Endodermal cell (in vitro differentiated cells): ENCODE data around the gene HES5. TPM values are rescaled to one million over a fixed set of nuclear protein-coding genes. Genes with fewer than 3 reads are reported as not detected.

Experiments used
- DNase-seq: peaks from one replicate; pipeline ENCODE4 v3.0.0-alpha.2; 2017
- H3K27ac ChIP-seq: 2 replicates; pipeline ENCODE4 v1.5.1; 2013; ENCODE audit warnings: mild to moderate bottlenecking, low read depth, low read length, moderate library complexity
- H3K27me3 ChIP-seq: 2 replicates; pipeline ENCODE4 v1.6.1; 2013; ENCODE audit warnings: mild to moderate bottlenecking, low read length, moderate library complexity; ENCODE audit not compliant: insufficient read depth, control insufficient read depth, poor library complexity, severe bottlenecking
- H3K36me3 ChIP-seq: 2 replicates; pipeline ENCODE4 v1.7.0; 2013; ENCODE audit warnings: mild to moderate bottlenecking, low read length, moderate library complexity; ENCODE audit not compliant: control insufficient read depth, insufficient read depth
- H3K4me1 ChIP-seq: one replicate; pipeline ENCODE4 v1.7.0; 2013; ENCODE audit warnings: low read length; ENCODE audit not compliant: control insufficient read depth, insufficient read depth
- H3K4me3 ChIP-seq: 2 replicates; pipeline ENCODE4 v1.5.1; 2013; ENCODE audit warnings: mild to moderate bottlenecking, low read length, moderate library complexity
- H3K9ac ChIP-seq: 2 replicates; pipeline ENCODE4 v1.6.1; 2013; ENCODE audit warnings: mild to moderate bottlenecking, low read length, moderate library complexity; ENCODE audit not compliant: poor library complexity, severe bottlenecking; ENCODE audit errors: extremely low read depth
- H3K9me3 ChIP-seq: 2 replicates; pipeline ENCODE4 v1.6.1; 2013; ENCODE audit warnings: mild to moderate bottlenecking, low read length, moderate library complexity; ENCODE audit not compliant: control insufficient read depth
- H3K27ac Mint-ChIP-seq: 2 replicates; pipeline ENCODE4 v1.8.0; 2020; ENCODE audit warnings: mixed read lengths
- H3K27me3 Mint-ChIP-seq: 2 replicates; pipeline ENCODE4 v1.8.0; 2021; ENCODE audit warnings: mild to moderate bottlenecking, mixed read lengths; ENCODE audit not compliant: insufficient read depth
- H3K36me3 Mint-ChIP-seq: 2 replicates; pipeline ENCODE4 v1.8.0; 2020; ENCODE audit warnings: low read depth, mixed read lengths
- H3K4me1 Mint-ChIP-seq: 2 replicates; pipeline ENCODE4 v1.8.0; 2020; ENCODE audit warnings: mixed read lengths
- H3K4me3 Mint-ChIP-seq: 2 replicates; pipeline ENCODE4 v1.8.0; 2020; ENCODE audit warnings: mild to moderate bottlenecking, moderate library complexity, mixed read lengths
- H3K9me3 Mint-ChIP-seq: 2 replicates; pipeline ENCODE4 v1.8.0; 2020; ENCODE audit warnings: mild to moderate bottlenecking, mixed read lengths
- CTCF ChIP-seq: fragments of 200-600 bp; sonication (generic); conservative IDR thresholded peaks from 2 replicates; pipeline ENCODE4 v1.5.0; 2021; ENCODE audit warnings: antibody characterized with exemption, mild to moderate bottlenecking
- WGBS, 2 experiments: methylation state at CpG; one replicate each; pipeline versions ENCODE4 v1.1.5 to v1.1.7; 2013; ENCODE audit warnings: missing lambda C conversion rate in 2 of 2, mixed read lengths in 1 of 2; ENCODE audit not compliant: insufficient coverage in 1 of 2, insufficient read length in 1 of 2; 5-methylcytosine and 5-hydroxymethylcytosine counted together
- total RNA-seq, 2 donors: library from RNA; stranded (reverse); fragmentation: NEBNext Ultra II Directional in 1 of 2; extraction: Animal tissue kit (Norgen Biotek cat#: 25700) in 1 of 2; gene quantifications; 2 replicates in 1 of 2; 3 replicates in 1 of 2; pipeline ENCODE4 v1.2.1, GENCODE V29; 2021

The HES5 gene
- total RNA-seq, 2 donors from 2014 or later, result not detected

GRCh38 chr1:2479186-2479585 lies 50.9 kb downstream of the HES5 start:
- Histone ChIP-seq H3K9ac (no peak overlapping the region), H3K27me3 (no peaks in the 10 kb centered on the region), H3K4me1 (no peaks in the 10 kb centered on the region), H3K27ac (no peak overlapping the region), H3K36me3 (no peaks in the 10 kb centered on the region), H3K9me3 (no peaks in the 10 kb centered on the region), H3K4me3 (no peak overlapping the region)
- Mint-ChIP-seq H3K4me3 (no peak overlapping the region), H3K27ac (no peak overlapping the region), H3K27me3 (no peaks in the 10 kb centered on the region), H3K4me1 (no peaks in the 10 kb centered on the region), H3K36me3 (no peaks in the 10 kb centered on the region), H3K9me3 (no peaks in the 10 kb centered on the region)
- no peak for DNase-seq
- 86 to 91% methylated on average over 14 to 20 of the region's 20 CpGs for WGBS, 2 experiments
- no peak for TF ChIP-seq CTCF

Other genes starting within 250 kb of the HES5 start
- 10 to 100 TPM; 21.3 to 24.9 TPM for gene MORN1, start 138.7 kb downstream of the HES5 start, total RNA-seq
- gene RER1, start 138.4 kb downstream of the HES5 start, total RNA-seq, result 100 to 1,000 TPM; 114 TPM
- 10 to 100 TPM; 35.6 TPM for gene PEX10, start 117.7 kb downstream of the HES5 start, total RNA-seq
- gene PLCH2, start 54.0 kb downstream of the HES5 start, total RNA-seq, result under 1 TPM; 0.18 to 0.31 TPM
- gene PANK4, start 3.7 kb downstream of the HES5 start, total RNA-seq, result 10 to 100 TPM; 45.6 to 49.5 TPM
- under 1 TPM; 0.29 to 0.46 TPM for gene TNFRSF14, start 26.1 kb upstream of the HES5 start, total RNA-seq
- gene PRXL2B, start 56.5 kb upstream of the HES5 start, total RNA-seq, result 10 to 100 TPM; 33.4 to 34.4 TPM
- gene MMEL1, start 102.8 kb upstream of the HES5 start, total RNA-seq, result under 1 TPM in 1 of 2 donors, not detected in 1; 0.42 TPM